GM12872 (cell line): ENCODE measurements around the gene OTX2.

Experiments
- TF ChIP-seq, protein P1 (sequence below): IDR thresholded peaks from 3 replicates; pipeline ENCODE4 v1.5.1; 2011; ENCODE audit warnings: low read depth, mild to moderate bottlenecking, low read length, moderate library complexity; ENCODE audit not compliant: insufficient read depth

The OTX2 gene

DNA sequence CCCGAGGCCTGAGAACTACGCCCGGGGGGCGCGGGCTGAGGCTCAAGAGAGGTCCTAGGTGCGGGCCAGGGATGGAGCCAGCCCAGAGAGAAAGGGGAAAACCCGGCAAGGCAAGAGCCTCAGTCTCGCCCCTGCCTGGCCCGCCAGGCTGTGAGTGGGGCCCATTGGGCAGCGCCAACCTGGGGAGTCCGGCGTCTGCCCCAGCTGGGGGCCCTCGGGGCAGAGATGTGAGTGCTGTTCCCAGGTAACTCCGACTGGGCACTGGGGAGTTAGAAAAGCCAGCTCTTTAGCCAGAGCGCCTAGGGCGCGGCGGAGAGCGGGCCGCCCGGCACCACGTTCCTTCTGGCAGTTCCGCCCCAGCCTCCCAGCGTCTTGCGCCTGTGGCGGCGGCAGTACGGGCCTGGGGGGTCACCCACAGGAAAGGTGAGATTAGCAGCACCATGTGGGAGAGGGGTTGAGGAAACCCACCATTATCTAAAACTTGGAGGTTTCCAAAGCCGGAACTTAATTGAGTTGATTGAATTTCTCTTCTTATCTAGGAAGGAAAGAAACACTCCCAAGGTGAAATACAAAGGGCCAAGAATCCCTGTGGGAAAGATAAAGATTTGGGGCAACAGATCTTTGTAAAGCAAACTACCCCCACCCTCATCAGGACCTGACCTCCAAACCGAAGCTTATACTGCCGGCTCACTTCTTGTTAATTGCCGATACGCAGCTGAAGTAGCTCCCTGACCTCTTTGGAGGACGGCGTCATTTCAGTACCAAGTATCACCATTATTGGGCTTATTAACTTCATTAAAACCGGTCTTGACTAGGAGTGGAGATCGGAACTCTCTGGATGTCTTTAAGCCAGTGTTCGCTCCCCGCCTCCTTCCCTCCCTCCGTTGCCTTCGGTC, 11.6 kb downstream of the OTX2 start:
- TF ChIP-seq, protein P1, sequence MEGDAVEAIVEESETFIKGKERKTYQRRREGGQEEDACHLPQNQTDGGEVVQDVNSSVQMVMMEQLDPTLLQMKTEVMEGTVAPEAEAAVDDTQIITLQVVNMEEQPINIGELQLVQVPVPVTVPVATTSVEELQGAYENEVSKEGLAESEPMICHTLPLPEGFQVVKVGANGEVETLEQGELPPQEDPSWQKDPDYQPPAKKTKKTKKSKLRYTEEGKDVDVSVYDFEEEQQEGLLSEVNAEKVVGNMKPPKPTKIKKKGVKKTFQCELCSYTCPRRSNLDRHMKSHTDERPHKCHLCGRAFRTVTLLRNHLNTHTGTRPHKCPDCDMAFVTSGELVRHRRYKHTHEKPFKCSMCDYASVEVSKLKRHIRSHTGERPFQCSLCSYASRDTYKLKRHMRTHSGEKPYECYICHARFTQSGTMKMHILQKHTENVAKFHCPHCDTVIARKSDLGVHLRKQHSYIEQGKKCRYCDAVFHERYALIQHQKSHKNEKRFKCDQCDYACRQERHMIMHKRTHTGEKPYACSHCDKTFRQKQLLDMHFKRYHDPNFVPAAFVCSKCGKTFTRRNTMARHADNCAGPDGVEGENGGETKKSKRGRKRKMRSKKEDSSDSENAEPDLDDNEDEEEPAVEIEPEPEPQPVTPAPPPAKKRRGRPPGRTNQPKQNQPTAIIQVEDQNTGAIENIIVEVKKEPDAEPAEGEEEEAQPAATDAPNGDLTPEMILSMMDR = no peak

DNA sequence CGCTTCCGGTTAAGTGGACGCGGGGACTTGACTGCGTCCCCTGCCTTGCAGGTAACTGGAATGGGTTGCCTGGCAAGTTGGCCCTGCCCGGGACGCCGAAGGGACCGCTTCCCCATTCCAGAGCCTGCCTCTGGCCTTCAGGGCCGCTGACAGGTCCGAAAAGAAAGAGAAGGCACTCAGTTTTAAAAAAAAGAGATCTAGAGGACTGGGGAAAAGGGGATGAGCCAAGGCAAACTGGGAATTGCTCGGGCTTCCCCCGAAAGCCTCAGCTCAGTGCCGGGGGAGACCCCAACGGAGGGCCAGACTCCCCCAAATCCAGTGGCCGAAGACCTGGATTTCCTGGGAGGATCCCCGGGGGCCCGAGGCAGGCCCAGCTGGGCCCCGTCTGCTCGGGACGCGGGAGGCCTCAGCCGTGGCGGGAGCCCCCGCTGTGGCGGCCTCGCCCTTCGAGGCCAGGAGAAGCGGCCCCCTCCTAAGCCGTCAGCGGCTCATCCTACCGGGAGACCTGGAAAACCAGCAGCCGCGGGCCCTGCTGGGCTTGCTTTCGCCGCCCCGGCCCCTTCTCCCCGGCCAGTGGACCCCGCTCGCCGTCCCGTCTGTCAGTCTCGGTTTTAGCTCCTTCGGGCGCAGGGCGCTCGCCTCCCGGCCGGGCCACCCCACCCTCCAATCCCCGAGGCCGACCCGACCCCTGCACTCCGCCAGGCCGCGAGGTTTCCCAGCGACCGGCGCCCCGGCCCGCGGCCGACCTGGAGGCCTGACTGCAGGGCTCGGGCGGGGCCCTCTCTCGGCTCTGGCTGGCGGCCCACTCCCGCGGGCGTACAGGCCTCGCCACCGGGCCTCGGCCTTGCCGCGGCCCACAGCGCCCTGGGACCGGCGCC, 12.5 kb downstream of the OTX2 start:
- TF ChIP-seq, protein P1 = no peak

DNA sequence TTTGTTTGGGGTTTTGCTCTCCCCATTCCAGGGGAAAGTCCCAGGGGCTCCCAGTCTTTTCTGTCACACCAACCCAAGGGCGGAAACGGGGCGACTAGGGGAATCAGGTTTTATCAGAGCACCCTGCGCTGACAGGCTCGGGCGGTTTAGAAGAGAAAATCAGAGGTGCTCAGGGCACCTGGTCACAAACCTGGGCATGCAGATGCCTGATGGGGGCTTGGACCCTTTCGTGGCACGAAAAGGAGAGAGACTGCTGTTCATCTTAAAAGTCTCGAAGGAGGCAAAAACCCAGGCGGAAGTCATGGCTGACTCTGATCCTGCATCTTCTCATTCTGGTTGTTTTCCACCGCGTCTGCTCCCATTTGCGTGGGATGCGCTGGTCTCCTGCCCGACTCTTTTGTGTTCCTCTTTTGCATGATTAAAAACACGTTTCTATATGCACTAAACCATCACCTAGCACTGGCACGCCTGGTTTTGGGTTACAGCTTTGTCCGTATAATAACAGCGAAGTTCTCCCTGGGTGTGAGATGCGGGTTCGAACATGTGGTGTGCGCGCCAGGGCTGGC, 13.2 kb downstream of the OTX2 start:
- TF ChIP-seq, protein P1 = no peak

- TF ChIP-seq, protein P1 = no peak
Observed at GRCh38 chr14:56796259-56796658, 14.0 kb downstream of the OTX2 start.

GRCh38 chr14:56795284-56795622, 15.0 kb downstream of the OTX2 start:
- TF ChIP-seq, protein P1 = no peak

DNA sequence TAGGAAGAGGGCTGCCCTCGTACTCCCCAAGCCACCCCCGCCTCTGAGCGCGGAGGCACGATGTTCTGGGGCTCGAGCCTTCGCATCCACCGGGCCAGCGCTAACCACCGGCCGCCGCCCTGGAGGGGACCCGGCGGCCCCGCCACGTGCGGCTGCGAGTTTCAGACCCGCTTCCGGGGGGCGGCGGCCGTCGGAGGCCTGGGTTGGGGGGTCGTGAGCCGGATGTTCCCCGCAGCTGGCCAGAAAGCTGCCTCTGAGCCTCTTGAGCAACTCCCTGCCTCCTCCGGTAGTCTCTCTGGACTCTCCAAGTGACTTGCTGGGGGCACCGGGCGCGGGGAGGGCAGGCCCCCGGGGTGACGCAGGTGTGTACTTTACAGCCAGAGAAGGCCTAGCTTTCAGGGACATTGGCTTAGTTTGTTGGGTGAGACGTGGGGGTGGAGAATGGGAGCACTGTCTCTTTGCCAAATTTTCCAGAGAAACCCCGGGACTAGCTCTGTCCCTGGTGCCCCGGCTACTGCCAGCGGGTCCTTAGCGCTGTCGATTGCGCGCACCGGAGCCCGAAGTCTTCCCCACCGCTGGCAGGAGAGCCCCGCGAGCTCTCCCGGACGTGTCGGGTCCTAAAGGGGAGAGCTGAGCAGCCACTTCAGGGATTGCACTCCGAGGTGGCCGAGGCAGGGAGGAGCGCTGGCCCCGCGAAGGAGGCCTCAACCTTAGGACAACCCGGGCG, 15.6 kb downstream of the OTX2 start:
- TF ChIP-seq, protein P1 = no peak
